HepG2 (cell line): ENCODE results near the gene SIGLEC10. TPM values are rescaled to one million over a fixed set of nuclear protein-coding genes. Genes with fewer than 3 reads are reported as not detected.

Experiments
- ATAC-seq: fragments of 200-7000 bp; cut with Tn5 transposase; 3 replicates; pipeline ENCODE4 v1.9.1; 2020; ENCODE audit warnings: mild to moderate bottlenecking, moderate library complexity
- BruUV-seq: library from RNA; stranded (reverse); fragments of 400-500 nt; replicated peaks from 2 replicates; lab custom pipeline; 2021; lab: Mats Ljungman, UMichigan
- CTCF ChIA-PET: fragments of 300-600 bp; formaldehyde crosslinking; extraction: SDS; loops from one replicate; lab custom pipeline; 2021; ENCODE audit warnings: low total read pairs, inconsistent platforms, low intra/inter-chr PET ratio; lab: Yijun Ruan, JAX
- POLR2A ChIA-PET: fragments of 350-600 bp; sonication (Branson Sonifier 250); formaldehyde crosslinking; loops from one replicate; lab custom pipeline; 2020; ENCODE audit warnings: antibody characterized with exemption, inconsistent platforms; lab: Yijun Ruan, JAX
- DNase-seq: peaks from one replicate; pipeline ENCODE4 v3.0.0-alpha.2; 2015; ENCODE audit warnings: low spot score
- FAIRE-seq: peaks from 3 replicates; lab custom pipeline; 2011; peaks lifted over from hg19 to GRCh38; lab: Jason Lieb, UNC
- H2AFZ ChIP-seq: one replicate; pipeline ENCODE4 v1.6.1; 2011; ENCODE audit warnings: low read length, inconsistent platforms
- H3K27ac ChIP-seq: fragments of 300-600 bp; 3 replicates; pipeline ENCODE4 v1.8.0; 2011; ENCODE audit warnings: mixed run types, mild to moderate bottlenecking, mixed read lengths, low read length, inconsistent platforms; ENCODE audit not compliant: insufficient read depth; ENCODE audit errors: extremely low read length
- H3K27me3 ChIP-seq, 2 experiments: fragments of 200-600 bp in 1 of 2; 2 replicates in 1 of 2; 3 replicates in 1 of 2; pipeline versions ENCODE4 v1.6.0 to v1.8.0; 2011; ENCODE audit warnings: low read length in 2 of 2, mild to moderate bottlenecking in 2 of 2, moderate library complexity in 2 of 2, inconsistent platforms in 1 of 2; ENCODE audit not compliant: insufficient read depth in 2 of 2, control insufficient read depth in 1 of 2
- H3K36me3 ChIP-seq, 2 experiments: fragments of 200-600 bp in 1 of 2; replicated peaks in 1 of 2; 2 replicates in 1 of 2; 3 replicates in 1 of 2; pipeline versions ENCODE4 v1.5.1 to v1.8.0; 2011; ENCODE audit warnings: low read length in 2 of 2, inconsistent platforms in 1 of 2; ENCODE audit not compliant: insufficient read depth in 2 of 2, control insufficient read depth in 1 of 2
- H3K4me1 ChIP-seq: 2 replicates; pipeline ENCODE4 v1.5.1; 2012; ENCODE audit warnings: low read length, inconsistent platforms; ENCODE audit not compliant: insufficient read depth
- H3K4me2 ChIP-seq: 2 replicates; pipeline ENCODE4 v1.6.0; 2011; ENCODE audit warnings: low read depth, low read length, inconsistent platforms
- H3K4me3 ChIP-seq, 3 experiments: fragments of 200-600 bp in 1 of 3; sonication (generic), shearing (Covaris generic) in 1 of 3; replicated peaks in 1 of 3; 2 replicates each; pipeline ENCODE4 v1.5.1; 2011 to 2016; ENCODE audit warnings: low read length in 3 of 3, inconsistent platforms in 2 of 3, low read depth in 2 of 3, mild to moderate bottlenecking in 2 of 3, control low read depth in 1 of 3, mixed read lengths in 1 of 3; ENCODE audit not compliant: insufficient read depth in 1 of 3
- H3K79me2 ChIP-seq: one replicate; pipeline ENCODE4 v1.6.1; 2011; ENCODE audit warnings: low read length, inconsistent platforms; ENCODE audit not compliant: insufficient read depth
- H3K9ac ChIP-seq: 2 replicates; pipeline ENCODE4 v1.6.0; 2011; ENCODE audit warnings: mild to moderate bottlenecking, low read depth, low read length, inconsistent platforms; ENCODE audit not compliant: insufficient read depth
- H3K9me3 ChIP-seq: 2 replicates; pipeline ENCODE4 v1.5.1; 2012; ENCODE audit warnings: mild to moderate bottlenecking, low read length
- H4K20me1 ChIP-seq: 2 replicates; pipeline ENCODE4 v1.6.0; 2011; ENCODE audit warnings: inconsistent platforms, mild to moderate bottlenecking, low read length, moderate library complexity; ENCODE audit not compliant: insufficient read depth
- NCOR1 ChIP-seq: fragments of 200-600 bp; sonication (generic); IDR thresholded peaks from 2 replicates; pipeline ENCODE4 v1.7.0; 2017; ENCODE audit warnings: antibody characterized with exemption, low read length, borderline replicate concordance
- PRMT3 ChIP-seq: sonication (generic); formaldehyde crosslinking; IDR thresholded peaks from 2 replicates; pipeline ENCODE4 v1.8.1; 2022; ENCODE audit warnings: low read depth, mild to moderate bottlenecking, moderate library complexity, missing genetic modification reagents, borderline replicate concordance
- ZNF224 ChIP-seq: sonication (generic); formaldehyde crosslinking; IDR thresholded peaks from 2 replicates; pipeline ENCODE4 v1.5.0; 2020; ENCODE audit warnings: mild to moderate bottlenecking, missing genetic modification reagents
- ZNF530 ChIP-seq: sonication (generic); formaldehyde crosslinking; IDR thresholded peaks from 2 replicates; pipeline ENCODE4 v1.5.0; 2020; ENCODE audit warnings: low read depth, mild to moderate bottlenecking, missing genetic modification reagents
- WGBS: methylation state at CpG from one replicate; pipeline ENCODE4 v1.1.6; 2017; ENCODE audit warnings: low lambda C conversion rate; 5-methylcytosine and 5-hydroxymethylcytosine counted together
- in situ Hi-C: cut with HindIII; loops from 2 replicates; pipeline ENCODE4 v1.10.0; 2017; ENCODE audit warnings: low pct_unique_long_range_greater_than_20kb; ENCODE audit not compliant: extremely low pct_ligation_motif_present
- intact Hi-C: fragments of 100-400 bp; cut with micrococcal nuclease; formaldehyde crosslinking; loops from one replicate; pipeline ENCODE4 v1.10.0; 2022; ENCODE audit not compliant: unreplicated experiment
- polyA plus RNA-seq, 8 experiments: library from polyadenylated mRNA; depleted of rRNA in 3 of 8; stranded (reverse) in 7 of 8; unstranded in 1 of 8; fragments of >200 nt; fragmentation: Illumina TruSeq in 4 of 8; extraction: Trizol in 4 of 8; gene quantifications; 2 replicates each; pipeline versions ENCODE4 v1.2.1 to v1.2.3, GENCODE V29; 2011 to 2016; ENCODE audit warnings: low read depth in 4 of 8, missing spikeins in 1 of 8, mixed read lengths in 1 of 8; ENCODE audit not compliant: insufficient read depth in 1 of 8
- total RNA-seq, 5 experiments: library from RNA; depleted of rRNA; stranded (reverse); fragments of >200 nt; fragmentation: Illumina TruSeq; extraction: Trizol; gene quantifications; 2 replicates each; pipeline ENCODE4 v1.2.3, GENCODE V29; 2016; ENCODE audit warnings: low read depth in 1 of 5

The SIGLEC10 gene
- total and polyA plus RNA-seq, 2 of the 13 experiments (the other 11 are each of a cell fraction or from before 2014, with no cell fraction given), result not detected

- H3K4me1 ChIP-seq, result peaks cover 18% of the 10 kb centered on the region; the same call in 1 of the 2 replicates
- no peak overlapping the region for H3K27ac ChIP-seq
- H4K20me1 ChIP-seq, result no peaks in the 10 kb centered on the region
- H3K4me3 ChIP-seq, result no peak overlapping the region
- H3K36me3 ChIP-seq, result no peaks in the 10 kb centered on the region
- TF ChIP-seq PRMT3 (CRISPR knock-in tag), result no peak
- no peak for DNase-seq
- no peaks in the 10 kb centered on the region for H3K9me3 ChIP-seq
- in situ Hi-C loops, result no loop called here
- FAIRE-seq, result no peak
- H3K79me2 ChIP-seq, result no peaks in the 10 kb centered on the region
- POLR2A ChIA-PET, result no interaction called here
- no peak overlapping the region for H3K9ac ChIP-seq
- BruUV-seq, result no TSS peak
- CTCF ChIA-PET, result no interaction called here
- 0% methylated on average over 2 of the region's 7 CpGs for WGBS
- no peak overlapping the region for H2AFZ ChIP-seq
- no peak overlapping the region for H3K4me2 ChIP-seq
- H3K27me3 ChIP-seq, result peaks cover 8 to 42% of the 10 kb centered on the region in 2 experiments; a peak in 4 of 5 replicates
- intact Hi-C loops, result no loop called here
- ATAC-seq, result no peak; the same call in 2 of the 3 replicates
These were observed 44.8 kb upstream of the SIGLEC10 start for GRCh38 chr19:51462276-51462675.

GRCh38 chr19:51461723-51462161 lies 44.3 kb upstream of the SIGLEC10 start:
- intact Hi-C loops (no loop called here), in situ Hi-C loops (no loop called here)
- Histone ChIP-seq H3K27ac (no peak overlapping the region), H3K4me3 (no peak overlapping the region), H3K4me2 (peak overlapping the region; percentile 24; the same call in 1 of the 2 replicates), H3K36me3 (no peaks in the 10 kb centered on the region), H3K9me3 (no peaks in the 10 kb centered on the region), H3K4me1 (peaks cover 18% of the 10 kb centered on the region; the same call in 1 of the 2 replicates), H3K79me2 (no peaks in the 10 kb centered on the region), H4K20me1 (no peaks in the 10 kb centered on the region), H2AFZ (no peak overlapping the region), H3K27me3 (peaks cover 8 to 42% of the 10 kb centered on the region in 2 experiments; a peak in 4 of 5 replicates), H3K9ac (no peak overlapping the region)
- CTCF ChIA-PET, result no interaction called here
- peak; percentile 34; the same call in 2 of the 3 replicates for ATAC-seq
- WGBS, result 19% methylated on average over 3 of the region's 8 CpGs
- no peak for DNase-seq
- FAIRE-seq, result no peak
- TF ChIP-seq NCOR1 (no peak), ZNF530 (no peak), ZNF224 (CRISPR knock-in tag) (no peak)
- POLR2A ChIA-PET, result no interaction called here
- no TSS peak for BruUV-seq
